MM.1S (cell line): ENCODE data around the gene CENPQ.
"Not testable (repeated sequence)": the region's sequence is repeated elsewhere in the genome, so short reads cannot be mapped to it uniquely, and the experiment has no call there.

ENCODE experiments used
- DNase-seq: peaks from one replicate; pipeline ENCODE4 v3.0.0-alpha.2; 2015
- H2AFZ ChIP-seq: fragments of 300-600 bp; sonication (generic); 2 replicates; pipeline ENCODE4 v1.6.0; 2016; ENCODE audit warnings: antibody characterized with exemption, low read length
- H3F3A ChIP-seq: fragments of 300-600 bp; sonication (generic); 2 replicates; pipeline ENCODE4 v1.6.1; 2016; ENCODE audit warnings: mild to moderate bottlenecking, antibody characterized with exemption, low read length, moderate library complexity, mixed read lengths; ENCODE audit not compliant: insufficient read depth
- H3K27ac ChIP-seq: fragments of 300-600 bp; sonication (generic); 2 replicates; pipeline ENCODE4 v1.5.1; 2016; ENCODE audit warnings: mild to moderate bottlenecking, low read length
- H3K27me3 ChIP-seq: fragments of 300-600 bp; sonication (generic); replicated peaks from 2 replicates; pipeline ENCODE4 v1.6.0; 2016; ENCODE audit warnings: low read length; ENCODE audit not compliant: insufficient read depth
- H3K36me3 ChIP-seq: fragments of 300-600 bp; sonication (generic); replicated peaks from 2 replicates; pipeline ENCODE4 v1.6.1; 2016; ENCODE audit warnings: mild to moderate bottlenecking, low read length, mixed read lengths; ENCODE audit not compliant: insufficient read depth
- H3K4me1 ChIP-seq: fragments of 300-600 bp; sonication (generic); 2 replicates; pipeline ENCODE4 v1.6.1; 2016; ENCODE audit warnings: low read length, mixed read lengths
- H3K4me2 ChIP-seq: fragments of 300-600 bp; sonication (generic); 2 replicates; pipeline ENCODE4 v1.6.0; 2016; ENCODE audit warnings: low read depth, low read length
- H3K4me3 ChIP-seq: fragments of 300-600 bp; sonication (generic); 2 replicates; pipeline ENCODE4 v1.5.1; 2016; ENCODE audit warnings: low read length, mixed read lengths
- H3K79me2 ChIP-seq: fragments of 300-600 bp; sonication (generic); 2 replicates; pipeline ENCODE4 v1.6.1; 2016; ENCODE audit warnings: mixed run types, low read length, mixed read lengths
- H3K9ac ChIP-seq: fragments of 300-600 bp; sonication (generic); 2 replicates; pipeline ENCODE4 v1.6.1; 2016; ENCODE audit warnings: low read length, mixed read lengths
- H3K9me2 ChIP-seq: fragments of 300-600 bp; sonication (generic); replicated peaks from 2 replicates; pipeline ENCODE4 v1.6.1; 2016; ENCODE audit warnings: mild to moderate bottlenecking, low read length, mixed read lengths; ENCODE audit not compliant: insufficient read depth
- H3K9me3 ChIP-seq: fragments of 300-600 bp; sonication (generic); replicated peaks from 2 replicates; pipeline ENCODE4 v1.6.1; 2016; ENCODE audit warnings: mild to moderate bottlenecking, low read length, mixed read lengths; ENCODE audit not compliant: insufficient read depth
- H4K20me1 ChIP-seq: fragments of 300-600 bp; sonication (generic); 2 replicates; pipeline ENCODE4 v1.6.1; 2016; ENCODE audit warnings: mild to moderate bottlenecking, low read length, moderate library complexity, mixed read lengths; ENCODE audit not compliant: insufficient read depth
- EZH2 ChIP-seq: fragments of 300-600 bp; sonication (generic); optimal IDR thresholded peaks from 2 replicates; pipeline ENCODE3; 2017; ENCODE audit warnings: low read depth, mild to moderate bottlenecking, antibody characterized with exemption, low read length, mixed read lengths
- EZH2phosphoT487 ChIP-seq: fragments of 300-600 bp; sonication (generic); IDR thresholded peaks from 2 replicates; pipeline ENCODE4 v1.6.1; 2018; ENCODE audit warnings: antibody characterized with exemption, low read length
- TF ChIP-seq, protein P1 (sequence below): fragments of 300-600 bp; sonication (generic); IDR thresholded peaks from 2 replicates; pipeline ENCODE4 v1.5.1; 2016; ENCODE audit warnings: antibody characterized with exemption, low read length, mixed read lengths

Gene CENPQ

DNA sequence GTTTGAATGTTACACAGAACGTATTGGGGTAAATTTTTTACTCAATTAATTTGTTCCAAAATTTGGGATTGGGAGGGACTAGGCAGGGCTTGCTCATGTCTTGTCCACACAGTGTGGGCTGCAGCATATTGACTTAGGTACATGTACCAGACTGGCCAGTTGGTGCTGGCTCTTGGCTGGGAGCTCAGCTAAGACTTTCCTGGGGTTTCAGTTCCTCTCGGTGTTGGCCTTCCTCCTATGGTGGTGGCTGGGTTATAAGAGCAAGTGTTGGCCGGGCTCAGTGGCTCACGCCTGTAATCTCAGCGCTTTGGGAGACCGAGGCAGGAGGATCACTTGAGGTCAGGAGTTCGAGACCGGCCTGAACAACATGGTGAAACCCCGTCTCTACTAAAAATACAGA is 4.9 kb downstream of the CENPQ start:
- peaks cover 65% of the 10 kb centered on the region for H3K79me2 ChIP-seq
- H3K4me2 ChIP-seq: no peak overlapping the region
- H3K27ac ChIP-seq: no peak overlapping the region
- no peak overlapping the region for H2AFZ ChIP-seq
- H3F3A ChIP-seq: no peaks in the 10 kb centered on the region
- no peaks in the 10 kb centered on the region for H3K9me2 ChIP-seq
- H3K4me1 ChIP-seq: peaks cover 7% of the 10 kb centered on the region
- no peak for TF ChIP-seq EZH2
- no peak for TF ChIP-seq EZH2phosphoT487
- TF ChIP-seq, protein P1, sequence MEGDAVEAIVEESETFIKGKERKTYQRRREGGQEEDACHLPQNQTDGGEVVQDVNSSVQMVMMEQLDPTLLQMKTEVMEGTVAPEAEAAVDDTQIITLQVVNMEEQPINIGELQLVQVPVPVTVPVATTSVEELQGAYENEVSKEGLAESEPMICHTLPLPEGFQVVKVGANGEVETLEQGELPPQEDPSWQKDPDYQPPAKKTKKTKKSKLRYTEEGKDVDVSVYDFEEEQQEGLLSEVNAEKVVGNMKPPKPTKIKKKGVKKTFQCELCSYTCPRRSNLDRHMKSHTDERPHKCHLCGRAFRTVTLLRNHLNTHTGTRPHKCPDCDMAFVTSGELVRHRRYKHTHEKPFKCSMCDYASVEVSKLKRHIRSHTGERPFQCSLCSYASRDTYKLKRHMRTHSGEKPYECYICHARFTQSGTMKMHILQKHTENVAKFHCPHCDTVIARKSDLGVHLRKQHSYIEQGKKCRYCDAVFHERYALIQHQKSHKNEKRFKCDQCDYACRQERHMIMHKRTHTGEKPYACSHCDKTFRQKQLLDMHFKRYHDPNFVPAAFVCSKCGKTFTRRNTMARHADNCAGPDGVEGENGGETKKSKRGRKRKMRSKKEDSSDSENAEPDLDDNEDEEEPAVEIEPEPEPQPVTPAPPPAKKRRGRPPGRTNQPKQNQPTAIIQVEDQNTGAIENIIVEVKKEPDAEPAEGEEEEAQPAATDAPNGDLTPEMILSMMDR: no peak
- H3K36me3 ChIP-seq: peaks cover 10% of the 10 kb centered on the region
- DNase-seq: no peak
- no peak overlapping the region for H3K9ac ChIP-seq
- no peaks in the 10 kb centered on the region for H3K27me3 ChIP-seq
- no peaks in the 10 kb centered on the region for H3K9me3 ChIP-seq
- H4K20me1 ChIP-seq: no peaks in the 10 kb centered on the region
- no peak overlapping the region for H3K4me3 ChIP-seq

GRCh38 chr6:49476564-49476963 is 13.4 kb downstream of the CENPQ start:
- not testable (repeated sequence) for H3K27ac ChIP-seq, H3K27me3 ChIP-seq, H4K20me1 ChIP-seq, DNase-seq, H3K9me2 ChIP-seq, H3K9me3 ChIP-seq, H3F3A ChIP-seq, H3K4me3 ChIP-seq, H3K4me2 ChIP-seq, H2AFZ ChIP-seq, H3K79me2 ChIP-seq, H3K36me3 ChIP-seq, H3K4me1 ChIP-seq, H3K9ac ChIP-seq

DNA sequence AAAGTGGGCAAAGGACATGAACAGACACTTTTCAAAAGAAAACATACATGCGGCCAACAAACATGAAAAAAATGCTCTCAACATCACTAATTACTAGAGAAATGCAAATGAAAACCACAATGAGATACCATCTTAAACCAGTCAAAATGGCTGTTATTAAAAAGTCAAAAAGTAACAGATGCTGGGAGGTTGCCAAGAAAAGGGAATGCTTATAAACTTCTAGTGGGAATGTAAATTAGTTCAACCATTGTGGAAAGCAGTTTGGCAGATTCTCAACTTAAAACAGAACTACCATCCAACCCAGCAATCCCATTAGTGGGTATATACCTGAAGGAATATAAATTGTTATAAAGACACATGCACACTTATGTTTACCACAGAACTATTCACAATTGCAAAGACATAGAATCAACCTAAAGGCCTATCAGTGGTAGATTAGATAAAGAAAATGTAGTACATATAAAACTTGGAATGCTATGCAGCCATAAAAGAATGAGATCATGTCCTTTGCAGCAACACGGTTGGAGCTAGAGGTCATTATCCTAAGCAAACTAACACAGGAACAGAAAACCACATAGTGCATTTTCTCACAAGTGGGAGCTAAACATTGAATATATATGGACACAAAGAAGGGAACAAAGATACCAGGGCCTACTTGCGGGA is 16.3 kb downstream of the CENPQ start:
- H4K20me1 ChIP-seq: no peaks in the 10 kb centered on the region
- H3K36me3 ChIP-seq: no peaks in the 10 kb centered on the region
- no peaks in the 10 kb centered on the region for H3K4me1 ChIP-seq
- H3K4me2 ChIP-seq: no peak overlapping the region
- H3K27me3 ChIP-seq: no peaks in the 10 kb centered on the region
- H3K79me2 ChIP-seq: no peaks in the 10 kb centered on the region
- H3K9me3 ChIP-seq: no peaks in the 10 kb centered on the region
- no peak overlapping the region for H2AFZ ChIP-seq
- H3K4me3 ChIP-seq: no peak overlapping the region
- no peak overlapping the region for H3K9ac ChIP-seq
- no peaks in the 10 kb centered on the region for H3F3A ChIP-seq
- TF ChIP-seq EZH2phosphoT487: no peak
- TF ChIP-seq, protein P1: no peak
- no peak for TF ChIP-seq EZH2
- no peaks in the 10 kb centered on the region for H3K9me2 ChIP-seq
- H3K27ac ChIP-seq: no peak overlapping the region
- no peak for DNase-seq

DNA sequence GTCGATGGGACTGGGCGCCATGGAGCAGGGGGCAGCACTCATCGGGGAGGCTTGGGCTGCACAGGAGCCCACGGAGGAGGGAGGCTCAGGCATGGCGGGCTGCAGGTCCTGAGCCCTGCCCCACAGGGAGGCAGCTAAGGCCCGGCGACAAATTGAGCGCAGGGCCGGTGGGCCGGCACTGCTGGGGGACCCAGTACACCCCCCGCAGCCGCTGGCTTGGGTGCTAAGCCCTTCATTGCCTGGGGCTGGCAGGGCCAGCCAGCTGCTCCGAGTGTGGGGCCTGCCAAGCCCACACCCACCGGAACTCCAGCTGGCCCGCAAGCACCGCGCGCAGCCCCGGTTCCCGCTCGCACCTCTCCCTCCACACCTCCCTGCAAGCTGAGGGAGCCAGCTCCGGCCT is 18.7 kb downstream of the CENPQ start:
- H3K36me3 ChIP-seq, H3K9me3 ChIP-seq, H3K9me2 ChIP-seq, H3F3A ChIP-seq, H3K4me1 ChIP-seq, H4K20me1 ChIP-seq, H2AFZ ChIP-seq, H3K27me3 ChIP-seq, H3K79me2 ChIP-seq, H3K4me3 ChIP-seq, H3K27ac ChIP-seq, H3K4me2 ChIP-seq, DNase-seq, H3K9ac ChIP-seq: not testable (repeated sequence)

GRCh38 chr6:49483380-49483779 is 20.2 kb downstream of the CENPQ start:
- H3K4me2 ChIP-seq, H3K9ac ChIP-seq, H2AFZ ChIP-seq, H3K27ac ChIP-seq, H4K20me1 ChIP-seq, H3K4me1 ChIP-seq, H3K4me3 ChIP-seq, H3F3A ChIP-seq, H3K9me2 ChIP-seq, H3K36me3 ChIP-seq, H3K9me3 ChIP-seq, H3K27me3 ChIP-seq, DNase-seq, H3K79me2 ChIP-seq: not testable (repeated sequence)
